Measurements from ENCODE around the gene PKD2. TPM values are rescaled to one million over a fixed set of nuclear protein-coding genes. Genes with fewer than 3 reads are reported as not detected.

Gene PKD2
- total and polyA plus RNA-seq, 2 of the 13 experiments (the other 11 are each of a cell fraction or from before 2014, with no cell fraction given), result 5.6 to 9.1 TPM

- DNase-seq (ENCODE audit: low spot score) (no peak), ATAC-seq (no peak), FAIRE-seq (no peak)
- ChIA-PET POLR2A (no interaction called here), CTCF (ENCODE audit: low intra/inter-chr PET ratio, low total read pairs) (no interaction called here)
- intact Hi-C loops (cut with micrococcal nuclease; ENCODE audit: unreplicated experiment) (loop anchor here (5.0 kb wide), 1 partner anchor 883 kb away; no protein-coding TSS in a partner anchor), in situ Hi-C loops (cut with HindIII; ENCODE audit: extremely low pct_ligation_motif_present, low pct_unique_long_range_greater_than_20kb) (no loop called here)
- H4K20me1 ChIP-seq (ENCODE audit: insufficient read depth, low read length), result no peaks in the 10 kb centered on the region
- H2AFZ ChIP-seq (ENCODE audit: low read length), result no peak overlapping the region
- H3K4me2 ChIP-seq (ENCODE audit: low read depth, low read length), result no peak overlapping the region
- no peaks in the 10 kb centered on the region; a peak in 3 of 5 replicates for H3K36me3 ChIP-seq (replicated peaks in 1 of 2; ENCODE audit: control insufficient read depth in 1 of 2, insufficient read depth in 2 of 2, low read length in 2 of 2)
- H3K4me3 ChIP-seq (replicated peaks in 1 of 3; ENCODE audit: insufficient read depth in 1 of 3, low read depth in 2 of 3, low read length in 3 of 3), result no peak overlapping the region
- H3K9me3 ChIP-seq (ENCODE audit: low read length), result peaks cover 12% of the 10 kb centered on the region
- 90% methylated on average over 3 of the region's 3 CpGs for WGBS (ENCODE audit: low lambda C conversion rate)
- no TSS peak for BruUV-seq (replicated peaks)
- no peaks in the 10 kb centered on the region for H3K79me2 ChIP-seq (ENCODE audit: insufficient read depth, low read length)
- H3K9ac ChIP-seq (ENCODE audit: insufficient read depth, low read depth, low read length), result no peak overlapping the region
- no peak for TF ChIP-seq ZFP91 (CRISPR knock-in tag; IDR thresholded peaks at IDR 0.05; ENCODE audit: borderline replicate concordance)
- TF ChIP-seq ZNF720 (CRISPR knock-in tag; IDR thresholded peaks at IDR 0.05), result no peak
- no peak for TF ChIP-seq ZNF713 (CRISPR knock-in tag; IDR thresholded peaks at IDR 0.05)
- no peak for TF ChIP-seq ZNF318 (CRISPR knock-in tag; IDR thresholded peaks at IDR 0.05)
- no peak for TF ChIP-seq ZKSCAN8 (CRISPR knock-in tag; IDR thresholded peaks at IDR 0.05; ENCODE audit: borderline replicate concordance)
- TF ChIP-seq ZNF3 (CRISPR knock-in tag; IDR thresholded peaks at IDR 0.05), result no peak
- TF ChIP-seq PITX1 (CRISPR knock-in tag; IDR thresholded peaks at IDR 0.05), result no peak
- H3K4me1 ChIP-seq (ENCODE audit: insufficient read depth, low read length), result no peaks in the 10 kb centered on the region
- H3K27ac ChIP-seq (ENCODE audit: extremely low read length, insufficient read depth, low read length), result no peak overlapping the region
- H3K27me3 ChIP-seq (ENCODE audit: control insufficient read depth in 1 of 2, insufficient read depth in 2 of 2, low read length in 2 of 2), result no peaks in the 10 kb centered on the region
Measured at GRCh38 chr4:88028946-88029345, 21.5 kb downstream of the PKD2 start.

Measured in HepG2 (cell line).